Calu3 (cell line): ENCODE measurements around the gene RNF167. TPM values are rescaled to one million over a fixed set of nuclear protein-coding genes. Genes with fewer than 3 reads are reported as not detected.

ENCODE experiments used
- BruUV-seq: library from RNA; stranded (reverse); fragments of 400-500 nt; replicated peaks from 2 replicates; lab custom pipeline; 2021; lab: Mats Ljungman, UMichigan
- CTCF ChIA-PET: fragments of 300-600 bp; sonication (Branson Sonifier 250); formaldehyde crosslinking; loops from one replicate; lab custom pipeline; 2022; ENCODE audit warnings: antibody characterized with exemption; lab: Charles Lee
- DNase-seq: peaks from one replicate; pipeline ENCODE4 v3.0.0; 2022
- H3K27ac Mint-ChIP-seq: one replicate; pipeline ENCODE4 v1.8.0; 2022; ENCODE audit warnings: mixed read lengths; ENCODE audit not compliant: unreplicated experiment
- H3K27me3 Mint-ChIP-seq: one replicate; pipeline ENCODE4 v1.8.0; 2022; ENCODE audit warnings: mixed read lengths; ENCODE audit not compliant: unreplicated experiment
- H3K36me3 Mint-ChIP-seq: one replicate; pipeline ENCODE4 v1.8.0; 2022; ENCODE audit warnings: mild to moderate bottlenecking, moderate library complexity, mixed read lengths; ENCODE audit not compliant: insufficient read depth, unreplicated experiment
- H3K4me1 Mint-ChIP-seq: one replicate; pipeline ENCODE4 v1.8.0; 2022; ENCODE audit warnings: mild to moderate bottlenecking, low read depth, mixed read lengths; ENCODE audit not compliant: unreplicated experiment
- H3K4me3 Mint-ChIP-seq: one replicate; pipeline ENCODE4 v1.8.0; 2022; ENCODE audit warnings: mild to moderate bottlenecking, low read depth, moderate library complexity, mixed read lengths; ENCODE audit not compliant: unreplicated experiment
- H3K9me3 Mint-ChIP-seq: one replicate; pipeline ENCODE4 v1.8.0; 2022; ENCODE audit warnings: low read depth, mixed read lengths; ENCODE audit not compliant: unreplicated experiment
- intact Hi-C: fragments of 100-400 bp; cut with micrococcal nuclease; formaldehyde crosslinking; loops from one replicate; pipeline ENCODE4 v1.10.0; 2022; ENCODE audit not compliant: unreplicated experiment
- total RNA-seq: library from RNA; stranded (reverse); gene quantifications from 2 replicates; pipeline ENCODE4 v1.2.3, GENCODE V29; 2022
- TF ChIP-seq, protein P1 (sequence below): fragments of 200-600 bp; IDR thresholded peaks from one replicate; pipeline ENCODE4 v1.8.0; 2022; ENCODE audit warnings: antibody characterized with exemption; ENCODE audit not compliant: unreplicated experiment

RNF167 gene
- total RNA-seq, 1 experiment from 2014 or later = 65.2 TPM

DNA sequence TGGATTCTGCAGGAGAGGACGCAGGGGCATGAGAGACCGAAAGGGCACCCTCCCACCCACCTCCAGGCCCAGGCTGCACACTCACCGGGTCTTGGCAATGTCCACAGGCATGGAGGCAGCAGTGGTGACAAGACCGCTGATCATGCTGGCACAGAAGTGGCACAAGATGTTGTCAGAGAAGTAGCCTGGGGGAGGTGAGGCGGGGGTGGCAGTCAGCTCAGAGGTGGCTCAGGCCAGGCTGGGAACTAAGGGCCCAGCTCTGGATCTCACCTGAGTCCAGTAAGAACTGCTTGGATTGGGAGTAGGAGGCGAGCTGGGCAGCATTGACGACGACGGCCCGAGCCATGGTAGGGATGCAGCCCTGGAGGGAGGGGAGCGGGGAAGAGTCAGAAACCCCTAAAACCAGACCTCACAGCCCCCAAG is 2.0 kb upstream of the RNF167 start:
- H3K9me3 Mint-ChIP-seq = no peaks in the 10 kb centered on the region
- intact Hi-C loops = no loop called here
- DNase-seq = no peak
- no peaks in the 10 kb centered on the region for H3K27me3 Mint-ChIP-seq
- H3K27ac Mint-ChIP-seq = no peak overlapping the region
- H3K4me3 Mint-ChIP-seq = peak overlapping the region; percentile 91
- BruUV-seq = no TSS peak
- CTCF ChIA-PET = no interaction called here
- peaks cover 27% of the 10 kb centered on the region for H3K4me1 Mint-ChIP-seq
- TF ChIP-seq, protein P1, sequence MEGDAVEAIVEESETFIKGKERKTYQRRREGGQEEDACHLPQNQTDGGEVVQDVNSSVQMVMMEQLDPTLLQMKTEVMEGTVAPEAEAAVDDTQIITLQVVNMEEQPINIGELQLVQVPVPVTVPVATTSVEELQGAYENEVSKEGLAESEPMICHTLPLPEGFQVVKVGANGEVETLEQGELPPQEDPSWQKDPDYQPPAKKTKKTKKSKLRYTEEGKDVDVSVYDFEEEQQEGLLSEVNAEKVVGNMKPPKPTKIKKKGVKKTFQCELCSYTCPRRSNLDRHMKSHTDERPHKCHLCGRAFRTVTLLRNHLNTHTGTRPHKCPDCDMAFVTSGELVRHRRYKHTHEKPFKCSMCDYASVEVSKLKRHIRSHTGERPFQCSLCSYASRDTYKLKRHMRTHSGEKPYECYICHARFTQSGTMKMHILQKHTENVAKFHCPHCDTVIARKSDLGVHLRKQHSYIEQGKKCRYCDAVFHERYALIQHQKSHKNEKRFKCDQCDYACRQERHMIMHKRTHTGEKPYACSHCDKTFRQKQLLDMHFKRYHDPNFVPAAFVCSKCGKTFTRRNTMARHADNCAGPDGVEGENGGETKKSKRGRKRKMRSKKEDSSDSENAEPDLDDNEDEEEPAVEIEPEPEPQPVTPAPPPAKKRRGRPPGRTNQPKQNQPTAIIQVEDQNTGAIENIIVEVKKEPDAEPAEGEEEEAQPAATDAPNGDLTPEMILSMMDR = no peak
- peaks cover 56% of the 10 kb centered on the region for H3K36me3 Mint-ChIP-seq

DNA sequence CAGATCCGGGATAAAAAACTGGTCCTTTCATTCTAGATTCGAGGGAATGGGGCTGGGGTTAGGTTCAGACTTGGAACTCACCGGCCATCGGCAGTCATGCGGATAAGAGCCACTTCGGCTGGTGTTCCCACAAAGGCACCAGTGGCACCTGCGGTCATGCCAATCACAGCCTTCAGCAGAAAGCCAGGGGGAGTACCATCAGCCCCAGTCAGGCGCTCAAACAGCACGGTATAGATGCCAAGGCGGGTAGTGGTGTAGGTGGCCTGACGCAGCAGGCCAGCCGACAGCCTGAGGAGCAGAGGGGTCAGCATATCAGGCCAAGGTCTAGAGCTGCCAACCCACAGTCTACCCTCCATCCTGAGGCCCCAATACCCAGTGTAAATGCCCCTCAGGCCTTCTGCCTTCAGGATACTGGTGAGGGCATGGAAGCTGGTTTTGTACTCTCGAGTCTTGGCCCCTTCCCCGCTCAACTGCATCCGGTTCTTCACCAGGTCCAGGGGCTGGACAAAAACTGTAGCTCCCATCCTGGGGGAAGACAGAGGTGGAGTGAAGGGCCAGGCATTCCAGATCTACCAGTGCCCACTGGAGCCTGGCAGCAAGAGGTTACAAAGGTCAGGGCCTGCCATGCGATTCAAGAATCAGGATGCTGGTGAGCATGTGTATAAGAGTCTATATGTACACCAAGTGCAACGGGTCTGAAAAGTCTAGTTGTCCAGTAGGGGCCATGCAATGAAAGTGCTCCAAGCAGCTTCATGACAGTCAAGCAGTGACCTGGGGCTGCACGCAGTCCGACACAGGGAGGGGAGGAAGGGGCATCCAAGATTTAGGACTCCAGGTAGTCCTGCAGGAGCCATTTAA is 1.2 kb upstream of the RNF167 start:
- DNase-seq = no peak
- TF ChIP-seq, protein P1 = no peak
- intact Hi-C loops = no loop called here
- Mint-ChIP-seq H3K36me3 (peaks cover 55% of the 10 kb centered on the region), H3K4me3 (peak overlapping the region; percentile 91), H3K4me1 (peaks cover 24% of the 10 kb centered on the region), H3K9me3 (no peaks in the 10 kb centered on the region), H3K27me3 (no peaks in the 10 kb centered on the region), H3K27ac (no peak overlapping the region)
- CTCF ChIA-PET = interaction anchor here (1.6 kb wide), 2 partner anchors 28 to 30 kb away, joined by 7 to 10 read pairs; partner anchors contain the start of gene SPAG7
- TSS peak; percentile 9 for BruUV-seq

DNA sequence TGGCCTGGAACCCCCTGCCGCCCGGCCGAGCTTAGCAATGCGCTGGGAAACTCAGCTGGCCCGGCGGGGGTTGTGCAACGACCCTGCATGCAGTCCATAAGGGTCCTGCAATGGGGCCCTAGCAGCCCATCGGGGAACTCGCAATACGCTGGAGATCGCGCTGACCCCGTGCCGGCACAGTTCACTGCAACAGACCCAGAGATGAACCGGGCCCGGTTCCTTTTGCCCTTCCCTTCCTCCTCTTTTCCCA is 597 bp upstream of the RNF167 start:
- TF ChIP-seq, protein P1 = no peak
- peak; percentile 3 for DNase-seq
- BruUV-seq = no TSS peak
- Mint-ChIP-seq H3K27ac (no peak overlapping the region), H3K4me3 (peak overlapping the region; percentile 91), H3K36me3 (peaks cover 53% of the 10 kb centered on the region), H3K4me1 (peaks cover 19% of the 10 kb centered on the region), H3K27me3 (no peaks in the 10 kb centered on the region), H3K9me3 (no peaks in the 10 kb centered on the region)
- CTCF ChIA-PET = interaction anchor here (1.6 kb wide), 2 partner anchors 28 to 30 kb away, joined by 7 to 10 read pairs; partner anchors contain the start of gene SPAG7
- intact Hi-C loops = no loop called here

DNA sequence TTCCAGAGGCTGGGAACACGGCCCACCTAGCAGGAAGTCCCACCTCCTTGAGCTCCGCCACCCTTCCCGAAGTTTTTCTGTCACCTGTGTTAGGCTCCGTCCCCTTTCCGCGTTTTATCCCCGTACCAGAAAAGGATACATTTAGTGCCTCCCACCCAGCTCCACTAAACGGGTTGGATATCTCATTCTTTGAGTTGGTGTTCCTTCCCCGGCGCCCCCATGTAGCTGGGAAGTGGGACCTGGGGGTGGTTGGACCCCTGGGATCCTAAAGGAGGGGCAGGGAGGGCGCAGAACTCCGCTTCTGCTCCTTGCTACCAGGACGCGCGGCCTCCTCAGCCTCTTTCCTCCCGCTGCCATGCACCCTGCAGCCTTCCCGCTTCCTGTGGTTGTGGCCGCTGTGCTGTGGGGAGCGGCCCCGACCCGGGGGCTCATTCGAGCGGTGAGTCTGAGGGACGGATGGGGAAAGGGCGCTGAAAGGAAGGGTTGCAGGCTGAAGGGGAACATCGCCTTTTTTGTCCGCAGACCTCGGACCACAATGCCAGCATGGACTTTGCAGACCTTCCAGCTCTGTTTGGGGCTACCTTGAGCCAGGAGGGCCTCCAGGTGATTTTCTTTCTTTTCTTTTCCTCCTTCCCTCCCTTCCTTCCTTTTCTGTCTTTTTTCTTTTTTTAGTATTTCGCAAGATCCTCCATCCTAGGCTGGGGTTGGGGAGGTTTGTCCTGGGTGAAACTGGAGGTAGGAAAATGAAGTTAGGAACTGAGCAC is 669 bp downstream of the RNF167 start:
- Mint-ChIP-seq H3K27me3 (no peaks in the 10 kb centered on the region), H3K4me1 (peaks cover 29% of the 10 kb centered on the region), H3K4me3 (peak overlapping the region; percentile 91), H3K9me3 (no peaks in the 10 kb centered on the region), H3K36me3 (peaks cover 64% of the 10 kb centered on the region), H3K27ac (peak overlapping the region; percentile 98)
- TF ChIP-seq, protein P1 = no peak
- CTCF ChIA-PET = interaction anchor here (1.6 kb wide), 2 partner anchors 27 to 31 kb away, joined by 7 to 10 read pairs; partner anchors contain the start of gene SPAG7
- BruUV-seq = TSS peak; percentile 84
- intact Hi-C loops = no loop called here
- DNase-seq = peak; percentile 66
